K562 (cell line): ENCODE data around the gene EFCAB7. TPM values are rescaled to one million over a fixed set of nuclear protein-coding genes. Genes with fewer than 3 reads are reported as not detected.

Experiments
- ATAC-seq: fragments of 200-7000 bp; cut with Tn5 transposase; 3 replicates; pipeline ENCODE4 v1.9.1; 2020; ENCODE audit warnings: moderate library complexity
- BruUV-seq: library from RNA; stranded (reverse); fragments of 400-500 nt; replicated peaks from 2 replicates; lab custom pipeline; 2021; lab: Mats Ljungman, UMichigan
- CTCF ChIA-PET: fragments of 300-600 bp; formaldehyde crosslinking; extraction: SDS; loops from one replicate; lab custom pipeline; 2021; ENCODE audit warnings: low intra/inter-chr PET ratio; lab: Yijun Ruan, JAX
- POLR2A ChIA-PET: fragments of 300-600, 350-650 bp; sonication (Branson Sonifier 250); formaldehyde crosslinking; extraction: SDS; loops from one replicate; lab custom pipeline; 2021; ENCODE audit warnings: antibody characterized with exemption, inconsistent platforms; lab: Yijun Ruan, JAX
- DNase-seq, 4 experiments: peaks; one replicate each; pipeline versions ENCODE4 v3.0.0 to v3.0.0-alpha.2; 2011 to 2018; ENCODE audit warnings: low spot score in 3 of 4, mixed read lengths in 3 of 4; ENCODE audit errors: extremely low read depth in 1 of 4
- FAIRE-seq: peaks from 2 replicates; lab custom pipeline; 2011; peaks lifted over from hg19 to GRCh38; lab: Jason Lieb, UNC
- H2AFZ ChIP-seq: 2 replicates; pipeline ENCODE4 v1.6.0; 2011; ENCODE audit warnings: low read depth, low read length, control low read depth, inconsistent platforms
- H3K27ac ChIP-seq: fragments of 200-600 bp; 3 replicates; pipeline ENCODE4 v1.8.0; 2011; ENCODE audit warnings: low read depth, mild to moderate bottlenecking, control low read depth, inconsistent platforms, low read length, moderate library complexity, mixed read lengths; ENCODE audit errors: extremely low read depth
- H3K27me3 ChIP-seq, 2 experiments: fragments of 300-600 bp in 1 of 2; 2 replicates in 1 of 2; 3 replicates in 1 of 2; pipeline versions ENCODE4 v1.6.0 to v1.8.0; 2011; ENCODE audit warnings: inconsistent platforms in 2 of 2, low read length in 2 of 2, mild to moderate bottlenecking in 1 of 2, mixed read lengths in 1 of 2, moderate library complexity in 1 of 2; ENCODE audit not compliant: control insufficient read depth in 2 of 2, insufficient read depth in 2 of 2
- H3K36me3 ChIP-seq: fragments of 300-600 bp; 3 replicates; pipeline ENCODE4 v1.8.0; 2011; ENCODE audit warnings: mild to moderate bottlenecking, low read length, inconsistent platforms; ENCODE audit not compliant: control insufficient read depth, insufficient read depth
- H3K4me1 ChIP-seq, 2 experiments: fragments of 200-600 bp in 1 of 2; replicated peaks in 1 of 2; 2 replicates in 1 of 2; 3 replicates in 1 of 2; pipeline versions ENCODE4 v1.5.1 to v1.8.0; 2011; ENCODE audit warnings: inconsistent platforms in 2 of 2, low read length in 2 of 2, mild to moderate bottlenecking in 1 of 2, mixed read lengths in 1 of 2, moderate library complexity in 1 of 2; ENCODE audit not compliant: control insufficient read depth in 2 of 2, insufficient read depth in 2 of 2
- H3K4me2 ChIP-seq: 2 replicates; pipeline ENCODE4 v1.6.1; 2011; ENCODE audit warnings: low read length, control low read depth, inconsistent platforms, mixed read lengths; ENCODE audit not compliant: insufficient read depth
- H3K4me3 ChIP-seq: fragments of 200-600 bp; sonication (generic), shearing (Covaris generic); 2 replicates; pipeline ENCODE4 v1.5.1; 2016; ENCODE audit warnings: control low read depth, inconsistent platforms
- H3K79me2 ChIP-seq: fragments of 200-600 bp; 3 replicates; pipeline ENCODE4 v1.8.0; 2011; ENCODE audit warnings: low read length, inconsistent platforms; ENCODE audit not compliant: control insufficient read depth, insufficient read depth
- H3K9ac ChIP-seq, 2 experiments: 2 replicates each; pipeline versions ENCODE4 v1.6.0 to v1.6.1; 2011; ENCODE audit warnings: low read depth in 2 of 2, low read length in 2 of 2, control low read depth in 1 of 2, inconsistent platforms in 1 of 2, mild to moderate bottlenecking in 1 of 2, mixed read lengths in 1 of 2; ENCODE audit not compliant: insufficient read depth in 1 of 2
- H3K9me1 ChIP-seq: one replicate; pipeline ENCODE4 v1.6.0; 2011; ENCODE audit warnings: inconsistent platforms, mild to moderate bottlenecking, low read length, moderate library complexity; ENCODE audit not compliant: control insufficient read depth, insufficient read depth
- H3K9me3 ChIP-seq: replicated peaks from 2 replicates; pipeline ENCODE4 v1.5.1; 2011; ENCODE audit warnings: low read depth, low read length, inconsistent platforms; ENCODE audit not compliant: control insufficient read depth, insufficient read depth
- H4K20me1 ChIP-seq: replicated peaks from 2 replicates; pipeline ENCODE4 v1.6.1; 2011; ENCODE audit warnings: low read length, inconsistent platforms, mixed read lengths; ENCODE audit not compliant: control insufficient read depth, insufficient read depth
- CEBPZ ChIP-seq: fragments of 150-350 bp; IDR thresholded peaks from 2 replicates; pipeline ENCODE4 v1.6.1; 2014; ENCODE audit warnings: low read depth, mild to moderate bottlenecking, low read length, borderline replicate concordance
- CHAMP1 ChIP-seq: fragments of 450-650 bp; IDR thresholded peaks from 2 replicates; pipeline ENCODE4 v1.6.1; 2016; ENCODE audit warnings: mild to moderate bottlenecking
- DACH1 ChIP-seq: fragments of 450-650 bp; IDR thresholded peaks from 2 replicates; pipeline ENCODE4 v1.6.1; 2018; ENCODE audit not compliant: partially characterized antibody
- MCM3 ChIP-seq: fragments of 450-650 bp; IDR thresholded peaks from 2 replicates; pipeline ENCODE4 v1.6.1; 2016
- MEIS2 ChIP-seq: fragments of 450-650 bp; IDR thresholded peaks from 2 replicates; pipeline ENCODE4 v1.6.1; 2014; ENCODE audit warnings: mild to moderate bottlenecking; ENCODE audit not compliant: partially characterized antibody
- NR3C1 ChIP-seq: sonication (generic); formaldehyde crosslinking; IDR thresholded peaks from 2 replicates; pipeline ENCODE4 v1.8.1; 2022; ENCODE audit warnings: missing genetic modification reagents
- PPARD ChIP-seq: fragments of 250-450 bp; sonication (Bioruptor Pico); IDR thresholded peaks from 2 replicates; pipeline ENCODE4 v1.8.0; 2022; ENCODE audit warnings: inconsistent platforms, mild to moderate bottlenecking, moderate library complexity
- THRA ChIP-seq: fragments of 450-650 bp; IDR thresholded peaks from 2 replicates; pipeline ENCODE4 v1.6.1; 2017; ENCODE audit warnings: mild to moderate bottlenecking, moderate library complexity
- ZNF347 ChIP-seq: fragments of 450-650 bp; formaldehyde crosslinking; IDR thresholded peaks from 2 replicates; pipeline ENCODE4 v1.4.0; 2020; ENCODE audit warnings: low read depth, mild to moderate bottlenecking, moderate library complexity
- ZNF444 ChIP-seq: fragments of 250-450 bp; sonication (Bioruptor Pico); IDR thresholded peaks from 2 replicates; pipeline ENCODE4 v1.4.0; 2020; ENCODE audit warnings: mild to moderate bottlenecking, moderate library complexity
- ZNF830 ChIP-seq: fragments of 250-450 bp; sonication (Bioruptor Pico); IDR thresholded peaks from 2 replicates; pipeline ENCODE4 v1.5.0; 2021; ENCODE audit warnings: mild to moderate bottlenecking
- WGBS: fragments of 100-300 bp; shearing (Covaris generic); methylation state at CpG from one replicate; pipeline ENCODE4 v1.1.6; 2016; ENCODE audit warnings: low coverage, mixed read lengths; ENCODE audit not compliant: insufficient coverage; ENCODE audit errors: missing lambda C conversion rate; 5-methylcytosine and 5-hydroxymethylcytosine counted together
- in situ Hi-C: fragments of 300-500 bp; cut with MboI; formaldehyde crosslinking; loops from 4 replicates; pipeline ENCODE4 v1.15.0; 2018; ENCODE audit warnings: inconsistent platforms, mixed read lengths
- intact Hi-C: fragments of 100-400 bp; cut with micrococcal nuclease; formaldehyde crosslinking; loops from 2 replicates; pipeline ENCODE4 v1.14.2; 2022
- polyA plus RNA-seq, 8 experiments: library from polyadenylated mRNA; depleted of rRNA in 4 of 8; stranded (reverse) in 5 of 8; unstranded in 3 of 8; fragments of >200 nt; fragmentation: Nextera tagmentation in 2 of 8; fragmentation: Illumina TruSeq in 1 of 8; extraction: Ambion mirVana in 2 of 8; extraction: Trizol in 1 of 8; gene quantifications; 2 replicates each; pipeline versions ENCODE4 v1.2.1 to v1.2.3, GENCODE V29; 2011 to 2014; ENCODE audit warnings: inconsistent platforms in 1 of 8, missing spikeins in 1 of 8
- total RNA-seq, 7 experiments: library from RNA; depleted of rRNA in 6 of 7; stranded (reverse); fragments of >200 nt in 6 of 7; fragmentation: Illumina TruSeq in 2 of 7; extraction: Trizol in 2 of 7; gene quantifications; 2 replicates each; pipeline versions ENCODE4 v1.2.1 to v1.2.3, GENCODE V29; 2011 to 2021; ENCODE audit warnings: low replicate concordance in 1 of 7

Gene EFCAB7
- total and polyA plus RNA-seq, 9 of the 15 experiments (the other 6 are each of a cell fraction or from before 2014, with no cell fraction given): 3.2 to 7.6 (median 5.7) TPM

GRCh38 chr1:63545780-63546179 lies 22.5 kb downstream of the EFCAB7 start (continued):
- TF ChIP-seq DACH1 (no peak), CHAMP1 (no peak)

- intact Hi-C loops: no loop called here
- FAIRE-seq: no peak
- no peak overlapping the region for H3K4me3 ChIP-seq
- DNase-seq: no peak
- no peaks in the 10 kb centered on the region for H3K79me2 ChIP-seq
- no peaks in the 10 kb centered on the region for H3K9me1 ChIP-seq
- no peak for TF ChIP-seq ZNF444
- TF ChIP-seq CEBPZ: no peak
- TF ChIP-seq NR3C1 (CRISPR knock-in tag): no peak
- no peak for TF ChIP-seq PPARD (CRISPR knock-in tag)
- no peak for TF ChIP-seq MCM3
- no peak for TF ChIP-seq ZNF347 (CRISPR knock-in tag)
- no peak for TF ChIP-seq THRA
- TF ChIP-seq MEIS2: no peak
- TF ChIP-seq ZNF830 (CRISPR knock-in tag): no peak
- TF ChIP-seq, all 486 proteins: peak for 0
- no peak overlapping the region for H3K9ac ChIP-seq
- ChIA-PET POLR2A (interaction anchor here (0.6 kb wide), 2 partner anchors 151 to 700 kb away, joined by 3 read pairs; no protein-coding TSS in a partner anchor), CTCF (no interaction called here)
- 26% methylated on average over 2 of the region's 2 CpGs for WGBS
- no peaks in the 10 kb centered on the region for H3K36me3 ChIP-seq
- BruUV-seq: no TSS peak
- in situ Hi-C loops: no loop called here
- no peaks in the 10 kb centered on the region for H3K4me1 ChIP-seq
- no peak overlapping the region for H2AFZ ChIP-seq
- H3K27me3 ChIP-seq: no peaks in the 10 kb centered on the region
- H4K20me1 ChIP-seq: no peaks in the 10 kb centered on the region
- H3K4me2 ChIP-seq: no peak overlapping the region
- H3K27ac ChIP-seq: no peak overlapping the region
- no peaks in the 10 kb centered on the region for H3K9me3 ChIP-seq
- no peak for ATAC-seq
These were observed 24.4 kb downstream of the EFCAB7 start for GRCh38 chr1:63547621-63548294.
